H1 (cell line): Measurements from ENCODE around the gene LURAP1L. TPM values are rescaled to one million over a fixed set of nuclear protein-coding genes. Genes with fewer than 3 reads are reported as not detected.
"Not testable (repeated sequence)": the region's sequence is repeated elsewhere in the genome, so short reads cannot be mapped to it uniquely, and the experiment has no call there.

Source experiments
- CTCF ChIA-PET: fragments of 300-600 bp; sonication (Branson Sonifier 250); formaldehyde crosslinking; loops from one replicate; lab custom pipeline; 2021; ENCODE audit not compliant: partially characterized antibody; lab: Charles Lee
- POLR2A ChIA-PET: fragments of 300-600 bp; sonication (Branson Sonifier 250); formaldehyde crosslinking; loops from one replicate; lab custom pipeline; 2021; ENCODE audit warnings: inconsistent platforms; ENCODE audit not compliant: partially characterized antibody; lab: Charles Lee
- DNase-seq, 2 experiments: peaks; one replicate each; pipeline versions ENCODE4 v3.0.0 to v3.0.0-alpha.2; 2010 to 2022; ENCODE audit warnings: low spot score in 2 of 2, low read depth in 1 of 2, mixed read lengths in 1 of 2
- FAIRE-seq: peaks from 2 replicates; lab custom pipeline; 2011; peaks lifted over from hg19 to GRCh38; lab: Jason Lieb, UNC
- H2AFZ ChIP-seq: 2 replicates; pipeline ENCODE4 v1.8.1; 2012; ENCODE audit warnings: low read length, inconsistent platforms
- H2AK5ac ChIP-seq: 2 replicates; pipeline ENCODE4 v1.6.1; 2013; ENCODE audit warnings: low read depth, low read length
- H2BK120ac ChIP-seq: replicated peaks from 2 replicates; pipeline ENCODE3; 2013; ENCODE audit warnings: low read depth, low read length, inconsistent platforms
- H2BK12ac ChIP-seq: 2 replicates; pipeline ENCODE4 v1.6.1; 2013; ENCODE audit warnings: low read depth, low read length
- H2BK15ac ChIP-seq: 2 replicates; pipeline ENCODE4 v1.6.1; 2013; ENCODE audit warnings: low read length
- H2BK20ac ChIP-seq: 2 replicates; pipeline ENCODE4 v1.6.1; 2013; ENCODE audit warnings: low read length
- H2BK5ac ChIP-seq: 2 replicates; pipeline ENCODE4 v1.6.1; 2013; ENCODE audit warnings: low read depth, low read length
- H3K14ac ChIP-seq: 2 replicates; pipeline ENCODE4 v1.6.1; 2013; ENCODE audit warnings: inconsistent platforms; ENCODE audit not compliant: insufficient read length
- H3K18ac ChIP-seq: 2 replicates; pipeline ENCODE4 v1.6.1; 2013; ENCODE audit warnings: low read length; ENCODE audit errors: extremely low read depth
- H3K23ac ChIP-seq: 2 replicates; pipeline ENCODE4 v1.6.1; 2013; ENCODE audit warnings: inconsistent platforms; ENCODE audit not compliant: insufficient read length
- H3K23me2 ChIP-seq: 2 replicates; pipeline ENCODE4 v1.6.1; 2013; ENCODE audit warnings: low read depth, low read length
- H3K27ac ChIP-seq: 2 replicates; pipeline ENCODE4 v1.6.1; 2011; ENCODE audit warnings: low read depth, low read length, inconsistent platforms
- H3K27me3 ChIP-seq, 4 experiments: replicated peaks in 1 of 4; 1 replicate in 1 of 4; 2 replicates in 3 of 4; pipeline versions ENCODE4 v1.6.1 to v1.8.1; 2011 to 2013; ENCODE audit warnings: low read length in 3 of 4, mild to moderate bottlenecking in 3 of 4, inconsistent platforms in 2 of 4, mixed read lengths in 2 of 4, moderate library complexity in 1 of 4; ENCODE audit not compliant: control insufficient read depth in 3 of 4, insufficient read depth in 3 of 4; ENCODE audit errors: extremely low read depth in 1 of 4
- H3K36me3 ChIP-seq, 4 experiments: 2 replicates each; pipeline versions ENCODE4 v1.6.1 to v1.8.1; 2011 to 2013; ENCODE audit warnings: mild to moderate bottlenecking in 4 of 4, low read length in 3 of 4, moderate library complexity in 2 of 4, control low read depth in 1 of 4, inconsistent platforms in 1 of 4; ENCODE audit not compliant: insufficient read depth in 4 of 4, control insufficient read depth in 2 of 4
- H3K4ac ChIP-seq: replicated peaks from 2 replicates; pipeline ENCODE3; 2013; ENCODE audit warnings: low read length, low read depth, mixed read lengths, inconsistent platforms; ENCODE audit not compliant: insufficient read length
- H3K4me1 ChIP-seq, 4 experiments: replicated peaks in 1 of 4; 1 replicate in 1 of 4; 2 replicates in 3 of 4; pipeline versions ENCODE4 v1.6.1 to v1.8.1; 2011 to 2013; ENCODE audit warnings: low read length in 3 of 4, inconsistent platforms in 2 of 4, mixed read lengths in 1 of 4; ENCODE audit not compliant: insufficient read depth in 4 of 4, control insufficient read depth in 3 of 4
- H3K4me2 ChIP-seq, 2 experiments: 2 replicates each; pipeline versions ENCODE4 v1.6.1 to v1.8.1; 2011 to 2013; ENCODE audit warnings: low read depth in 2 of 2, low read length in 2 of 2, control low read depth in 1 of 2, inconsistent platforms in 1 of 2, mild to moderate bottlenecking in 1 of 2; ENCODE audit not compliant: insufficient read depth in 1 of 2
- H3K4me3 ChIP-seq, 4 experiments: fragments of 200-600, 300-600 bp in 1 of 4; sonication (generic), shearing (Covaris generic), sonication (Bioruptor Twin) in 1 of 4; 2 replicates each; pipeline versions ENCODE4 v1.5.1 to v1.8.1; 2011 to 2016; ENCODE audit warnings: low read length in 4 of 4, low read depth in 3 of 4, control low read depth in 2 of 4, inconsistent platforms in 2 of 4, mild to moderate bottlenecking in 2 of 4, mixed read lengths in 1 of 4, moderate library complexity in 1 of 4; ENCODE audit not compliant: insufficient read depth in 2 of 4; ENCODE audit errors: extremely low read depth in 1 of 4
- H3K56ac ChIP-seq: replicated peaks from 2 replicates; pipeline ENCODE3; 2013; ENCODE audit warnings: low read depth, mild to moderate bottlenecking, mixed read lengths, low read length, inconsistent platforms; ENCODE audit not compliant: insufficient read length
- H3K79me1 ChIP-seq: 2 replicates; pipeline ENCODE4 v1.6.1; 2013; ENCODE audit warnings: low read depth, low read length, control low read depth
- H3K79me2 ChIP-seq, 2 experiments: 2 replicates each; pipeline versions ENCODE4 v1.6.1 to v1.8.1; 2012 to 2013; ENCODE audit warnings: low read length in 2 of 2, mild to moderate bottlenecking in 2 of 2, inconsistent platforms in 1 of 2; ENCODE audit not compliant: insufficient read depth in 2 of 2, control insufficient read depth in 1 of 2
- H3K9ac ChIP-seq, 4 experiments: replicated peaks in 1 of 4; 1 replicate in 1 of 4; 2 replicates in 3 of 4; pipeline versions ENCODE4 v1.6.1 to v1.8.1; 2011 to 2013; ENCODE audit warnings: low read depth in 3 of 4, low read length in 3 of 4, control low read depth in 2 of 4, mild to moderate bottlenecking in 2 of 4, moderate library complexity in 2 of 4, inconsistent platforms in 1 of 4; ENCODE audit errors: extremely low read depth in 1 of 4
- H3K9me3 ChIP-seq, 2 experiments: 2 replicates each; pipeline versions ENCODE4 v1.6.1 to v1.8.1; 2012 to 2013; ENCODE audit warnings: mild to moderate bottlenecking in 2 of 2, moderate library complexity in 2 of 2, control low read depth in 1 of 2, inconsistent platforms in 1 of 2, low read depth in 1 of 2, low read length in 1 of 2, mixed read lengths in 1 of 2; ENCODE audit not compliant: insufficient read depth in 2 of 2
- H4K20me1 ChIP-seq, 2 experiments: replicated peaks in 1 of 2; 2 replicates each; pipeline versions ENCODE3 to v1.8.1; 2011 to 2013; ENCODE audit warnings: inconsistent platforms in 2 of 2, low read length in 2 of 2, mild to moderate bottlenecking in 1 of 2; ENCODE audit not compliant: insufficient read depth in 2 of 2, control insufficient read depth in 1 of 2
- H4K5ac ChIP-seq: 2 replicates; pipeline ENCODE4 v1.6.1; 2013; ENCODE audit warnings: low read length, low read depth, mixed read lengths, inconsistent platforms; ENCODE audit not compliant: insufficient read length
- H4K8ac ChIP-seq: 2 replicates; pipeline ENCODE4 v1.8.0; 2013; ENCODE audit warnings: mild to moderate bottlenecking, moderate library complexity, low read length, inconsistent platforms; ENCODE audit not compliant: insufficient read depth; ENCODE audit errors: extremely low read depth
- H4K91ac ChIP-seq: replicated peaks from 2 replicates; pipeline ENCODE3; 2013; ENCODE audit warnings: low read length, mixed read lengths, inconsistent platforms; ENCODE audit not compliant: insufficient read length
- WGBS, 2 experiments: shearing (Covaris generic) in 1 of 2; methylation state at CpG; one replicate each; pipeline versions ENCODE4 v1.1.6 to v1.1.7; 2013 to 2015; ENCODE audit warnings: low lambda C conversion rate in 2 of 2, mixed read lengths in 2 of 2, inconsistent platforms in 1 of 2, low coverage in 1 of 2, missing lambda C conversion rate in 1 of 2; ENCODE audit not compliant: insufficient replicate concordance in 2 of 2, insufficient coverage in 1 of 2, insufficient read length in 1 of 2; ENCODE audit errors: extremely low coverage in 1 of 2, missing lambda C conversion rate in 1 of 2; 5-methylcytosine and 5-hydroxymethylcytosine counted together
- polyA plus RNA-seq, 7 experiments: library from polyadenylated mRNA; depleted of rRNA in 3 of 7; stranded (reverse) in 5 of 7; unstranded in 2 of 7; fragments of >200 nt in 5 of 7; fragments of 200-250 nt in 2 of 7; gene quantifications; 1 replicate in 5 of 7; 2 replicates in 1 of 7; 4 replicates in 1 of 7; pipeline versions ENCODE4 v1.2.1 to v1.2.3, GENCODE V29; 2011 to 2013; ENCODE audit warnings: missing spikeins in 2 of 7, mixed read lengths in 2 of 7
- small RNA-seq: library from polyadenylated mRNA; stranded (forward); fragments of <200 nt; extraction: miRNeasy Mini kit (QIAGEN cat#:217004); gene quantifications from one replicate; pipeline ENCODE3, GENCODE V24; 2013; ENCODE audit not compliant: insufficient read depth
- total RNA-seq: library from RNA; stranded (reverse); fragmentation: NEBNext Ultra II Directional; extraction: Animal tissue kit (Norgen Biotek cat#: 25700); gene quantifications from 2 replicates; pipeline ENCODE4 v1.2.1, GENCODE V29; 2021

Gene LURAP1L
- total and polyA plus RNA-seq, 2 of the 8 experiments (the other 6 are each of a cell fraction or from before 2014, with no cell fraction given): 0.63 to 1.2 TPM

DNA sequence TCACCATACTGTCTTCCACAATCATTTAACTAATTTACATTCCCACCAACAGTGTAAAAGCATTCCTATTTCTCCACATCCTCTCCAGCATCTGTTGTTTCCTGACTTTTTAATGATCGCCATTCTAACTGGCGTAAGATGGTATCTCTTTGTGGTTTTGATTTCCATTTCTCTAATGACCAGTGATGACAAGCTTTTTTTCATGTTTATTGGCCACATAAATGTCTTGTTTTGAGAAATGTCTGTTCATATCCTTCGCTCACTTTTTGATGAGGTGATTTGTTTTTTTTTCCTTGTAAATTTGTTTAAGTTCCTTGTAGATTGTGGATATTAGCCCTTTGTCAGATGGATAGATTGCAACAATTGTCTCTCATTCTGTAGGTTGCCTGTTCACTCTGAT, 90.6 kb downstream of the LURAP1L start:
- DNase-seq, H3K56ac ChIP-seq: not testable (repeated sequence)
- WGBS, 2 experiments: 92% methylated on average over 3 of the region's 3 CpGs; no CpG with 5 or more reads in 1 of the 2 experiments

More for the DNA sequence above, 90.6 kb downstream of the LURAP1L start:
- CTCF ChIA-PET, H4K5ac ChIP-seq, H3K27ac ChIP-seq, H4K8ac ChIP-seq, FAIRE-seq, H2AK5ac ChIP-seq, H2BK120ac ChIP-seq, POLR2A ChIA-PET, H2BK5ac ChIP-seq, H3K23ac ChIP-seq, H2BK12ac ChIP-seq, H2AFZ ChIP-seq, H3K79me2 ChIP-seq, H3K23me2 ChIP-seq, H2BK20ac ChIP-seq, H3K4ac ChIP-seq, H3K36me3 ChIP-seq, H3K79me1 ChIP-seq, H4K20me1 ChIP-seq, H3K9me3 ChIP-seq, H2BK15ac ChIP-seq, H3K4me2 ChIP-seq, H3K27me3 ChIP-seq, H3K4me3 ChIP-seq, H3K18ac ChIP-seq, H3K4me1 ChIP-seq, H3K9ac ChIP-seq, H3K14ac ChIP-seq, H4K91ac ChIP-seq: not testable (repeated sequence)

Small RNAs within 50 kb of the gene (small RNA-seq; reads per million reads assigned to genes)
- gene RN7SL849P: not detected

Other genes with a start within 250 kb of the LURAP1L start
- not detected in 2 replicates for gene TYRP1, start 81.6 kb upstream of the LURAP1L start, total RNA-seq
- 0.15 and 0.16 TPM in 2 replicates for gene TYRP1, start 81.6 kb upstream of the LURAP1L start, polyA plus RNA-seq (2011; rRNA removed)